Activated naive CD4-positive, alpha-beta T cell treated with anti-CD3 and anti-CD28 coated beads, Interleukin-2, amount 50 U/mL, for 72 hours (primary cell): ENCODE results near the gene HOXC5. TPM values are rescaled to one million over a fixed set of nuclear protein-coding genes. Genes with fewer than 3 reads are reported as not detected.

Experiments
- ATAC-seq, 2 donors: fragments of 150-1000 bp; cut with Tn5 transposase; 2 replicates each; pipeline ENCODE4 v1.10.0; 2021; ENCODE audit warnings: mild to moderate bottlenecking in 2 of 2, moderate library complexity in 2 of 2
- DNase-seq, 2 donors: peaks; one replicate each; pipeline ENCODE4 v3.0.0; 2021 to 2022; ENCODE audit warnings: low spot score in 2 of 2
- H3K27ac Mint-ChIP-seq, 2 donors: one replicate each; pipeline ENCODE4 v1.8.0; 2022; ENCODE audit warnings: mild to moderate bottlenecking in 2 of 2, mixed read lengths in 2 of 2
- H3K36me3 Mint-ChIP-seq, 2 donors: one replicate each; pipeline ENCODE4 v1.8.0; 2022; ENCODE audit warnings: mixed read lengths in 2 of 2
- H3K9me3 Mint-ChIP-seq, 2 donors: one replicate each; pipeline ENCODE4 v1.8.0; 2022; ENCODE audit warnings: mixed read lengths in 2 of 2
- total RNA-seq, 2 donors: library from RNA; stranded (reverse); gene quantifications; one replicate each; pipeline ENCODE4 v1.2.3, GENCODE V29; 2022

HOXC5 gene
- total RNA-seq, 2 donors from 2014 or later = not detected

- no peak for ATAC-seq
- Mint-ChIP-seq H3K9me3 (no peaks in the 10 kb centered on the region), H3K27ac (no peak overlapping the region), H3K36me3 (peaks cover 0 to 7% of the 10 kb centered on the region in 2 donors)
- no peak for DNase-seq
Observed at GRCh38 chr12:54011665-54012532, 21.0 kb upstream of the HOXC5 start.

- DNase-seq = no peak
- no peak overlapping the region for H3K27ac Mint-ChIP-seq
- ATAC-seq = no peak
- no peaks in the 10 kb centered on the region for H3K9me3 Mint-ChIP-seq
- peaks cover 0 to 7% of the 10 kb centered on the region in 2 donors for H3K36me3 Mint-ChIP-seq
Observed at GRCh38 chr12:54012631-54013409, 20.0 kb upstream of the HOXC5 start.

GRCh38 chr12:54014377-54015017 is 18.4 kb upstream of the HOXC5 start:
- no peak for ATAC-seq
- peaks cover 0 to 7% of the 10 kb centered on the region in 2 donors for H3K36me3 Mint-ChIP-seq
- H3K27ac Mint-ChIP-seq = no peak overlapping the region
- no peaks in the 10 kb centered on the region for H3K9me3 Mint-ChIP-seq
- DNase-seq = no peak

- ATAC-seq = no peak
- Mint-ChIP-seq H3K27ac (no peak overlapping the region), H3K36me3 (peaks cover 0 to 7% of the 10 kb centered on the region in 2 donors), H3K9me3 (no peaks in the 10 kb centered on the region)
- no peak for DNase-seq
Observed at GRCh38 chr12:54015018-54015931, 17.6 kb upstream of the HOXC5 start.

- DNase-seq (no peak), ATAC-seq (no peak)
- peaks cover 0 to 7% of the 10 kb centered on the region in 2 donors for H3K36me3 Mint-ChIP-seq
- H3K9me3 Mint-ChIP-seq = no peaks in the 10 kb centered on the region
- no peak overlapping the region for H3K27ac Mint-ChIP-seq
Observed at GRCh38 chr12:54016051-54016450, 16.8 kb upstream of the HOXC5 start.

- no peak for DNase-seq
- Mint-ChIP-seq H3K36me3 (peaks cover 0 to 7% of the 10 kb centered on the region in 2 donors), H3K27ac (no peak overlapping the region), H3K9me3 (no peaks in the 10 kb centered on the region)
- no peak for ATAC-seq
Observed at GRCh38 chr12:54016478-54016964, 16.3 kb upstream of the HOXC5 start.

GRCh38 chr12:54017027-54017788 is 15.6 kb upstream of the HOXC5 start:
- ATAC-seq = peak; percentile 55 to 60
- Mint-ChIP-seq H3K27ac (peak overlapping the region in 1 of 2 donors; percentile 25), H3K36me3 (peaks cover 0 to 7% of the 10 kb centered on the region in 2 donors), H3K9me3 (no peaks in the 10 kb centered on the region)
- DNase-seq = no peak

GRCh38 chr12:54017878-54018467 is 14.9 kb upstream of the HOXC5 start:
- H3K9me3 Mint-ChIP-seq = no peaks in the 10 kb centered on the region
- peak overlapping the region in 1 of 2 donors; percentile 25 for H3K27ac Mint-ChIP-seq
- DNase-seq (peak; percentile 60 to 72), ATAC-seq (peak; percentile 89)
- peaks cover 0 to 7% of the 10 kb centered on the region in 2 donors for H3K36me3 Mint-ChIP-seq

- Mint-ChIP-seq H3K36me3 (peaks cover 0 to 7% of the 10 kb centered on the region in 2 donors), H3K9me3 (no peaks in the 10 kb centered on the region), H3K27ac (peak overlapping the region in 1 of 2 donors; percentile 25)
- ATAC-seq (no peak), DNase-seq (no peak)
Observed at GRCh38 chr12:54018468-54018984, 14.3 kb upstream of the HOXC5 start.

- H3K9me3 Mint-ChIP-seq = no peaks in the 10 kb centered on the region
- H3K36me3 Mint-ChIP-seq = peaks cover 0 to 7% of the 10 kb centered on the region in 2 donors
- DNase-seq (no peak), ATAC-seq (no peak)
- no peak overlapping the region for H3K27ac Mint-ChIP-seq
Observed at GRCh38 chr12:54019091-54019811, 13.6 kb upstream of the HOXC5 start.

- H3K9me3 Mint-ChIP-seq = no peaks in the 10 kb centered on the region
- no peak for ATAC-seq
- no peak for DNase-seq
- peaks cover 0 to 2% of the 10 kb centered on the region in 2 donors for H3K36me3 Mint-ChIP-seq
- no peak overlapping the region for H3K27ac Mint-ChIP-seq
Observed at GRCh38 chr12:54019924-54020590, 12.8 kb upstream of the HOXC5 start.

GRCh38 chr12:54020591-54021405 is 12.1 kb upstream of the HOXC5 start:
- H3K27ac Mint-ChIP-seq = no peak overlapping the region
- H3K9me3 Mint-ChIP-seq = no peaks in the 10 kb centered on the region
- DNase-seq (no peak), ATAC-seq (no peak)
- no peaks in the 10 kb centered on the region for H3K36me3 Mint-ChIP-seq

GRCh38 chr12:54021432-54022013 is 11.3 kb upstream of the HOXC5 start:
- H3K27ac Mint-ChIP-seq = no peak overlapping the region
- no peaks in the 10 kb centered on the region for H3K36me3 Mint-ChIP-seq
- DNase-seq (no peak), ATAC-seq (no peak)
- H3K9me3 Mint-ChIP-seq = no peaks in the 10 kb centered on the region
